NCI-H2227 (cell line): ENCODE measurements around the gene GORASP2.
"Not testable (repeated sequence)": the region's sequence is repeated elsewhere in the genome, so short reads cannot be mapped to it uniquely, and the experiment has no call there.

Source experiments
- DNase-seq: peaks from one replicate; lab custom pipeline; 2025; ENCODE audit not compliant: unreplicated experiment; lab: John Stamatoyannopoulos, UW

GORASP2 gene

DNA sequence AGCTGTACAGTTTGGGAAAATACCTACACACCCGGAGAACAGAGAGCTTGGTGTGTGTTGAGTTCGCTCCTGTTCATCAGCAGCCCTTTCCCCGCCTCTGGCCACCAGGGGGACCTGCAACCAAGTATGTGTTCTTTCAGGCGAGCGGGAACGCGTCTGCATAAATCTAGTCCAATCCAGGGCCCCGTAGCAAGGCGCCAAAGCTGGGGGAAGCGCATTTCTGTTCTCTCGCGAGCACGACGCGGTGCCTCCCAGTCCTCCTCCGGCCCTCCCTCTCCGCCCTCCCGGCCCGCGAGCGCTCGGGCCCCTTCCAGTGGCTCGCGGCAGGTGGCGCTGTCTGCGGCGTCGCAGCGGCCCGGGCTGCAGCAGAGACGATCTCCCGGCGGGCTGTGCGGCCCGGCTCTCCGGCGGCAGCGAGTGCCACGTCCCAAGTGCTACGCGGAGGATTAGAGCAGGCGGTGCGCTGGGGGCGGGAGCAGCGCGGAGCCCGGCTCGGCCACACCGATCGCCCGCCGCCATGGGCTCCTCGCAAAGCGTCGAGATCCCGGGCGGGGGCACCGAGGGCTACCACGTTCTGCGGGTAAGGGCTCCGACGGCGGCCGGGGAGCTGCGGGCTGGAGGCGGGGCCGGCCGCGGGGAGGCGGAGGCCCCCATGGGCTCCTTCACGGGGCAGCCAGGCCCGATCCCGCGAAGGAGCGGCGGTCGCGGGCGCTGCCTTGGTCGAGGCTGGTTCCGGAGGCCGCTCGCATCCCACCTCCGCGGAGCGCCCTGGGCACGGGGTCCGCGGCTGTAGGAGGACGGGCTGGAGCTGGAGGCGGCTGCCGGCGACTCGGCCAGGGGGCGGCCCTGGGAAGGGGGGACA lies at the start of gene GORASP2:
Gene GORASP2 (plus strand): TSS at position 430 of the 862 bp plus-strand sequence. CDS start 88 bp downstream, at position 518.
- DNase-seq, result peak; percentile 100

DNA sequence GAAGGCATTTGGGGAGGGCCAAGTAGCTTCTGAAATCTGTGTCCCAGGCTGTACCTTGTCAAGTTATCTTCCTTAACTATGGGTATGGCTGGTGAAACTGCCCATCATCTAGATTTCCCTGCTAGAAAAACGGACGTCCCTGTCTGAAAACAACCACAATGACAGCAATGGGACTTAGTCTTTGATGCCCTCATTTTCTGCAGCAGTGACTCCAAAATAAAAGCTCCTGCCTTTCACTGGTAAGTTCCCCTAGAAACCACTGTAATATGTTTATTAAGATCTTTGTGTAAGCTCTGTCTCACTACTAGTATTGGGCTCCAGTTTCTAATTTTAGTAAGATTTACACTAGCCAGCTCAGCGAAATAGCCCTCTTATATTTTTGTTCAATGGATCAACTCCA lies 47.2 kb upstream of the GORASP2 start:
- DNase-seq, result no peak

DNA sequence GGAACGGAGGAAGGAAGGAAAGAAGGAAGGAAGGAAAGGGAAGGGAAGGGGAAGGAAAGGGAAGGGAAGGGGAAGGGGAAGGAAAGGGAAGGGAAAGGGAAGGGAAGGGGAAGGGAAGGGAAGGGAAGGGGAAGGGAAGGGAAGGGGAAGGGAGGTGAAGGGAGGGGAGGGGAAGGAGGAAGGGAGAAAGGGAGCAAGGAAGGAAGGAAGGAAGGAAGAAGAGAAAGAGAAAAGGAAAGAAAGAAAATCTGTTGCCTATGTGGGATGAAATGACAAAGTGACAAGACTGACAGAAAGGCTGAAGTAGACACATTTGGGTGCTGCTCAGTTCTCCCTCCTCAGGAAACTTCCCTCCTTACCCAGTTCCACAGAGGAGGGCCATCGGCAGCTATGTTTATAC lies 46.3 kb upstream of the GORASP2 start:
- no peak for DNase-seq

DNA sequence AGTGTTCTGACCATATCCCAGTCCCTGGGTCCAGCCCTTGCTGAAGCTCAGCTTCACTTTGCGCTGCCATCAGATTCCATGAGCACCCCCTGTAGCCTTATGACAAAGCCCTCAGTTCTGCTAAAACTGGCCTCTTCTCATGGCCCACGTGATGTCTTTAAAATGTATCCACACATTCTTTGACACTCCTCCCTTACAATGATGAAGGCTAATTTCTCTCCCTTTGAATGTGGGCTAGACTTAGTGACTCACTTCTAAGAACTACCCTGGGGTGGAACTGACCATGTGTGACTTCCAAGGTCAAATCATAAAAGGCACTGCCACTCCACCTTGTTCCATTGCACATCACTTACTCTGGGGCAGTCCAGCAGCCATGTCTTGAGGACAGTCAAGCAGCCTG lies 45.4 kb upstream of the GORASP2 start:
- no peak for DNase-seq

DNA sequence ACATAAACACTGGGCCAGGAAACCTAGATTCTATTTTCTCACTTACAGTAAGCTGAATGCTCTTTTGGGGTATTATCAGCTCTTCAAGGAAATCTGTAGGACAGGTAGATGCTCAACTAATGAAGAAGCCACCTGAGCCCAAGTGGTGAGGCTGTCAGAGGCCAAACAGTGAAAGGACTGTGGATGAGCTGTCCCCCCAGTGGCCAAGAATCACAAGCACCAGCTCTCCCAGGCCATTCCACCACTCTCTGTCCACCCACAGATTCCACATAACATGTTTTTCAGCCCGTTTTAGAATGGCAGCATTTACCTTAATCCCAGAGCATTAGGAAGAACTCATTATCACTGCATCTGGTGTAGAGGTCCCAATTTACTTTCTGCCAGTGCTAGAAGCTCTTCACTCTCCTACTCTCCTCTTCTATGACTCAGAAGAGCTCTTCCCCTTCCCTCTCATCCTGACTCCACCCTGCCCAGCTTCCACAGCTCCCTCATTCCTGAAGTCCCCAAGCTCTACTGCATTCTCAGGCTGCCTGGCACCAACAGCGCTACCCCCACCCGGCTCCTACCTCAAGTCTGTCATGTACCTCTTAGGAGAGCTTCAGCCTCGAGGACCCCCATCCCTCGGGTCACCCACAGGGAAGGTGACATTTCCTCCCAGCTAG lies 43.8 kb upstream of the GORASP2 start:
- no peak for DNase-seq

DNA sequence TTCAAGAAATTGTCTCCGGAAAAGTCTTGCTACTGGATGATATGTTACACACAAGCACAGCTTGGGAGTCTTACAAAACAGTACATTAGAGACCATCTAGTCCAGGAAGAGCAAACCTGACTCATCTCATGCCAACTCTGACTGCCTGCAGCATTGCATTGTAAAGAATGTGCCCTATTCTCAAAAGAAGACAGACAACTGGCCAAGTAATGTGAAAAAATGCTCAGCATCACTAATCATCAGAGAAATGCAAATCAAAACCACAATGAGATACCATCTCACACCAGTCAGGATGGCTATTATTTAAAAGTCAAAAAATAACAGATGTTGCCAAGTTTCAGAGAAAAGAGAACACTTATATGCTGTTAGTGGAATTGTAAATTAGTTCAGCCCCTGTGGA lies 42.7 kb upstream of the GORASP2 start:
- no peak for DNase-seq

DNA sequence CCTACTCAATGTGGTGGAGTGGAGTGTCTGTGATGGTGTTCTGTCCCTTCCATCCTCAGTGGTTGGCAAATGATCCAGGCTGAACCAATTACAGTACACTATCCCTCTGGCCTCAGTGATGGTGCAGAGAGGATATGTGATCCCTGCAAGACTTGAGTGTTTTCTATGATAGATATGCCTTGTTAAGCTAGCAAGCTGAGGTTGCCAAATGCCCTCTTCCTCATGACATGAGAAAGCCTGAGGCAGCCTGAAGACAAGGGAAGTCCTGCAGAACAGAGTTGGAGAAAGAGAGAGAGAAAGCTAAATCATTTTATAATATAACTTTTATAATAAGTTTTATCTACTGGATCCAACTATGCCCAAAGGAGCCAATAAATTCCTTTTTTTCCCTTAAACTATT lies 41.6 kb upstream of the GORASP2 start:
- DNase-seq, result no peak

DNA sequence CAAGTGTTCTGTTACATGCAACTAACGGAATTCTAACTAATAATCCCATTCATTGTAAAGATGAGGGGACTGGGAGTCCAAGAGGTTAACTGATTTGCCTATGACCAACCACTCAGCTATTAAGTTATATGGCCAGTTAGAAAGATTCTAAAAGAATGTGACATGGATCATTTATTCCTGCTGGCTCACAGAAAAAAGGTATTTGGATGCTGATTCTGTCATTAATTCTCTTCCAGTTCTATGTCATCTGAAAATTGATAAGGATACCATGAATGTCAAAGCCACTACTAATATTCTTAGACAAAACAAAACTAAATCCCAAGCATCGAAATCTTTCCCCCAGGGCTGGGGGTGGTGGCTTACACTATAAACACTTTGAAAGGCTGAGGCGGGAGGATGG lies 41.2 kb upstream of the GORASP2 start:
- no peak for DNase-seq

DNA sequence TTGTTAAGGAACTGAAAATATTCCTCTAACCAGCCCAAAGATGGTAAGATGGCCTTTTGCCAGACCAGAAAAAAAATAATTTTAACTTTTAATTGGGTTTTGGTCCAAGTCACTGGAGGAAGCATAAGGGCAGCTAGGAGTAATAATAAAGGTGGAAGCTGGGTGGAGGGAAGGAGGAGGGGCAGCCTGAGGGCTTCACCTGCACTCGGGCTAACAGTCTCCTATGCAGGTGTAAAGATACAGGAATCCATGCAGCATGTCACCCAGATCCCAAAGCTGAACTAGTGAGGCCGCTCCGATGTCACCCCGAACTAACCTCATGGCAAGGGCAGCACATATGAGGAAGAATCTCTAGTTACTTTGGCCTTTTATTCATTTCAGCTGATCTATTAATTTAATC lies 37.2 kb upstream of the GORASP2 start:
- no peak for DNase-seq

DNA sequence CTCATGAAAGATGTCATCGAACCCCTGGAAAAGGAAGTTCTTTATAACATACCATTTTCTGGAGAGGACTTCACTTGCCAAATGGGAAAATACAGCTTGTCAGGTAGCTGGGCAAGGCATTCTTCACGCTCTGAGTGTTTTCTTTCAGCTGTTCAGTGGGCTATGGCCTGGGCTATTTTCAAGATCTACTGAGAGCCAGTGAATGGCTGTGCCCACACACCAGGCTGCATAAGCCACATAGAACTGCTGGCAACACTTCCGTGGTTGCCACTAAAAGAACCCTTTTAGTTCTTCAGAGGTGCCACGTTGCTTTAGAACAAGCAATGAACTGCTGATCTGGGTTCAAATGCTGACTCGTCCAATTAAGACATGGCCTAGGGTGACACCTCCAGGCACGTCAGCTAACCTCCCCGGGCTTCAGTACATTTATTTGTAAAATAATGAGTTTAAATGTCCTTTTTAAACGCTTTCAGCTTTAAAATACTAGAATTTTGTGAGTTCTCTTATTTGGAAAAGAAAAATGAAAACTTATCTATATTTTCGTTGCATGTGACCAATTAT lies 36.6 kb upstream of the GORASP2 start:
- no peak for DNase-seq

DNA sequence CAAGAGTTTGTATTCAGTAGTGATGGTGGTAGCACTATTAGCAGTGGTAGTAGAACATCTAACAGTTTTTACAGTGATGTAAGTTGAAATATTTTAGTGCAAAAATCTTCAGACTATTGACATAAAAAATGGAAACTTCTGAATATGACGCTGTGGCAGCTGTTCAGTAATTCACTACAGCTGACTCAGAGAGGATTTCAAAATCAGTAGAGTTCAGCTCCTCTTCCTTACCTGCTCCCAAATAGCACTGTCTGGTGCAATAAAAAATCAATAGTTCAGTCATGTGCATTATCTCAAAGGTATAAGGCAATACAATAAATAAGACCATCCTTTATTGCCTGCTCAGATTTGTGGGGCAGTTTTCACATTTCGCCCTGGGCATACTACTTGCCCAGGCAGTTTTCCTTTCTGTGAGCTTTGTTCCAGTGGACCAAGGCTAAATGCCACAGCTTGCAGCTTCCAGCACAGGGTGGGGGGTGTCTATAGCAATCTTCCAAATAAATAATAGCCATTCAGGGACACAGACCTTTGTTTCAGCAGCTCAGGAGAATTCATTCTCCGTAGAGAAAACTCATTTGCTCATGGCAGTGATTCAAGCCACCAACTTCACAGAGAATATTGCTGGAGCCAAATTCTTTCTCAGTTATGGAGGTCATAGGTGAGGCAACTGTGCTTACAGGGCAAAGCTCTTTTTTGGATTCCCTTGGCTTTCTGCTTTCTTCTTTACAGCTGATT lies 33.9 kb upstream of the GORASP2 start:
- DNase-seq, result no peak

DNA sequence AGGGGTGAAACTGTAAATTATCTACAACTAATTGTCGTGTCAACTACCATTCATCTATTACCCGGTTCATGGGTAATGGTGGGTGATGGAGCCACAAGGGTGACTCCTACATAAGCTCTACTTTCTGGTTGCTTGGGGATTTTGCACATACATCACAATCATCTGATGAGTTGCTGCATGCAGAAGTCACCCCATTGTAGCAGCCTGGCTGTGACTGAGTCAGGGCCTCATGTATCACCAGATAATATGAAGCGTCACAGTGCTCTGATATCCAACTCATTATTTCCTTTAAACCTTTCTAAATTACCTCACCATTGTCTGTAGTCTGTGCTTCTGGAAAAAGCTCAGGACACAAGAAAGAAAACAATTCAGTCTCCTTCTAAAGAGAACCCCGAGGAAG lies 32.4 kb upstream of the GORASP2 start:
- no peak for DNase-seq

DNA sequence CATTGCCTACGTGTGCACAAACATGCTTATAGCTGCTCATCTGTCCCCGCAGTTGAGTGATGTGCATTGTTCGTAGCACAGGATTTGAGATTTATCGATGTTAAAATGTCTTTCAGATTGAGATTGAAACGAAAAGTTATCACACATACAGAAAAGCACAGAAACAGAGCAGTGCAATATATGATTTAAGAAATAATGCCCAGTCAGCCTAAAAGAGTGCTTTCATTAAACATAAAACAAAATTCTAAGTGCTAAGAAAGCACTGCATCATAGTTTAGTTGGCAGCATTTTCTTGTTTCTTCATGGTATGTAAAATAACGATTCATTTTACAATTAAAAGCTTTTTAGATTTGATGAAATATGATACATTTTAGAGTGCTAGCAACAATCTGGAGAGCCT lies 31.9 kb upstream of the GORASP2 start:
- DNase-seq, result no peak

DNA sequence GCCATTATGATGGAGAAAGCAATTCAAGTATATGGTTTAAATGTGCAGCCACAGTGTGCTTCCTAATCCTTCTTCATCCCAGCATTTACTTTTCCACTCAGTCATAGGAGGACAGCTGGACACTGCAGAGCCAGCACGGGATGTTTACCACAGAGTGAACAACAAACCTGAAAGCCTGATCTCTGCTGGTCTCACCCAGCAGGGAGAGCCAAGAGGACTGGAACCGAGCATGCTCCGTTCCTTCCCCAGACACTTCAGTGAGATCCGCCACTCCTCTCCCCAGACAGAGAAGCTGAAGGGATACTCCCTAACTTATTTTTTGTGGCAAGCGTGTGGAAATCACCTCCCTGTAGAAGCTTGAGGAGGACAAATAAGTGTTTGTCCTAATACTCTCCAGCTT lies 23.2 kb upstream of the GORASP2 start:
- DNase-seq, result no peak

DNA sequence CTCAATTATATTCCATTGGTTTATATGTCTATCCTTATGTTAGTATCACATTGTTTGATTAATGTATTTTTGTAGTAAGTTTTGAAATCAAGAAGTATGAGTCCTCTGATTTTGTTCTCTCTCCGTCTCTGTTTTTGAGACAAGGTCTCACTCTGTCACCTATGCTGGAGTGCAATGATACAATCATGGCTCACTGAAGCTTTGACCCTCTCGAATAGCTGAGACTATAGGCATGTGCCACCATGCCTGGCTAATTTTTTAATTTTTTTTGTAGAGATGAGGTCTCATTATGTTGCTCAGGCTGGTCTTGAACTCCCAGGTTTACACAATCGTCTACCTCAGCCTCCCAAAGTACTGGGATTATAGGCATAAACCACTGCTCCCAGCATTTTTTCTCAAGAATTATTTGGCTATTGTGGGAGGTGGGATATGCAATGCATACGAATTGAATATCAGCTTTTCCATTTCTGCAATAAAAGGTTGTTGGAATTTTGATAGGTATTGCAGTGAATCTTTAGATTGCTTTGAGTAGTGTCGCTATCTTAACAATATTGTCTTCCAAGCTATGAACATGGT lies 17.7 kb upstream of the GORASP2 start:
- no peak for DNase-seq

DNA sequence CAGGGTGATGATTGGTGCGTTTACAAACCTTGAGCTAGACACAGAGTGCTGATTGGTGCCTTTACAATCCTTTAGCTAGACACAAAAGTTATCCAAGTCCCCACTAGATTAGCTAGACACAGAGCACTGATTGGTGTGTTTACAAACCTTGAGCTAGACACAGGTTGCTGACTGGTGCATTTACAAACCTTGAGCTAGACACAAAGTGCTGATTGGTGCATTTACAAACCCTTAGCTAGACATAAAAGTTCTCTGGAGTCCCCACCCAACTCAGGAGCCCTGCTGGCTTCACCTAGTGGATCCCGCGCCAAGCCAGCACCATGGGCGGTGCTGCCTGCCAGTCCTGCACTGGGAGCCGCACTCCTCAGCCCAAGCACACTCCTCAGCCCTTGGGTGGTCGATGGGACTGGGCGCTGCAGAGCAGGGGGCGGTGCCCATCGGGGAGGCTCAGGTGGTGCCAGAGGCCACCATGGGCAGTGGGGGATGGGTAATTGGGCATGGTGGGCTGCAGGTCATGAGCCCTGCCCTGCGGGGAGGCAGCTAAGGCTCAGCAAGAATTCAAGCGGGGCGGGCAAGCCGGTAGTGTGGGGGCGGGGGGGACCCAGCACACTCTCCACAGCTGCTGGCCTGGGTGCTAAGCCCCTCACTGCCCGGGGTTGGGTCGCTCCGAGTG lies 13.9 kb upstream of the GORASP2 start:
- DNase-seq, result not testable (repeated sequence)

DNA sequence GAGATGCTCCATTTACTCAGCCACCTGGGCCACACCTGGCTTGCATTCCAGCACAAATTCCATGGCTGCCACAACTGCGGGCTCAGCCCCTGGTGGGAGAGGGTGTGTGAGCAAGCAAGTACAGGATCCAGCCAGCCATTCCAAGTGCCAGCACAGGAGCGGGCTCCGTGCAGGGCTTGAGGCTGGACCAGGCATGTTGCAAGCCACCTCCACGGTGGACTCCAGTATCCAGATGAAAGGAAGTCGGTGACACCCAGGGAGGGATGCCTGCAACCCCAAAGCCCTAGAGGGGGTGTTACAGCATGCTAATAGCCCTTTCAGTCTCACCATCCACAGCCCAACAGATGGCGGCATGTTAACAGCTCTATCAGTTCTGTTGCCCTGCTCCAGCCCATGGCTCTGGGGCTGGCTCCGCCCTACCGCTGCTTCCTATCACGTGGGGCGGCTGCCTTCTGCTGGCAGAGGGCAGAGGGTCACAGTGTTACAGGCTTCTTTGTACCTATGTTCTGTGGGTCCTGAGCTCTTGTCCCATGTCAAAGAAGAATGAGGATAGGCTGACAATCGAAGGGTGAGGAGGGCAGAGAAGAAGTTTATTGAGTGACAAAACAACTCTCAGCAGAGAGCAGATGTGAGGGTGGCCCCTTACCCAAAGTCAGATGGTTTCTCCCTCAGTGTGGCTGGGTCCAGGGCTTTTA lies 11.7 kb upstream of the GORASP2 start:
- DNase-seq, result no peak

DNA sequence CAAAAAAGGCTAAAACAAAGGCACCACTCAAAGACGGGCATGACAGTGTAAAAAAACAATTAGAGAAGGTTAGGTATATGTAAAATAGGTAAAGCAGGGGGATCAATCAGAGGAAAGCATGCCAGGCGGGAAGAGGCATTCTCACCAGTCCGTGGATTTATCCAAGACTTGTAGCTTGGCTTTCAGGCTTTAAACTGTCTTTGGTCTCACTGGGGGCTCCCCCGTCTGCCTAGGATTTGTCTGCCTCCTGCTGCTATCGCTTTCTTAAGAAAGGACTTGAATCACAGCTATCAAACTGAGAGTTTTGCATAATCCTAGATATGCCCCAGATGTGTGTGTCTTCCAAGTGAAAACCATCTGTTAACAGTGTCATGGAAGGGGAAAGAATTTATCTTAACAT lies 11.1 kb upstream of the GORASP2 start:
- DNase-seq, result no peak

DNA sequence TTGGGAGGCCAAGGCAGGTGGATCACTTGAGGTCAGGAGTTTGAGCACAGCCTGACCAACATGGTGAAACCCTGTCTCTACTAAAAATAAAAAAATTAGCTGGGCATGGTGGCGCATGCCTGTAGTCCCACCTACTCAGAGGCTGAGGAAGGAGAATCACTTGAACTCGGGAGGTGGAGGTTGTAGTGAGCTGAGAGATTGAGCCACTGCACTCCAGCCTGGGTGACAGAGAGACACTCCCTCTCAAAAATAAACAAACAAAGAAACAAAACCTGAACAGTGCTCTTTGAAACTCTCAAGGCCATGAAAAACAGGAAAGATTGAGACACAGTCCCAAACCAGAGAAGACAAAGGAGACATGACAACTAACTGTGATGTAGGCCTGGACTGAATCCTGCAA lies 7.2 kb upstream of the GORASP2 start:
- not testable (repeated sequence) for DNase-seq
